Measurements from ENCODE around the gene RPLP2.

Gene RPLP2

GRCh38 chr11:823441-824291 lies 13.9 kb downstream of the RPLP2 start:
- no peaks in the 10 kb centered on the region for H3K9me3 ChIP-seq (ENCODE audit: control insufficient read depth in 5 of 5, low read length in 5 of 5)
- peaks cover 0 to 49% (median 40%) of the 10 kb centered on the region in 5 donors for H3K36me3 ChIP-seq (ENCODE audit: control insufficient read depth in 5 of 5, insufficient read depth in 5 of 5, low read length in 5 of 5)
- no peak overlapping the region for H3K9ac ChIP-seq (ENCODE audit: low read length in 5 of 5)
- H3K4me1 ChIP-seq (ENCODE audit: control insufficient read depth in 5 of 5, insufficient read depth in 5 of 5, low read length in 5 of 5): peaks cover 9 to 86% (median 75%) of the 10 kb centered on the region in 5 donors
- no peak overlapping the region for H3K27ac ChIP-seq (ENCODE audit: low read depth, low read length)
- H3K27me3 ChIP-seq (ENCODE audit: control insufficient read depth in 5 of 5, insufficient read depth in 4 of 5, low read length in 5 of 5): no peaks in the 10 kb centered on the region
- peak overlapping the region in 1 of 5 donors; percentile 24 for H3K4me3 ChIP-seq (ENCODE audit: low read depth in 1 of 5, low read length in 5 of 5)

- H3K27ac ChIP-seq (ENCODE audit: low read depth, low read length): peak overlapping the region; percentile 67
- H3K9ac ChIP-seq (ENCODE audit: low read length in 5 of 5): no peak overlapping the region
- H3K36me3 ChIP-seq (ENCODE audit: control insufficient read depth in 5 of 5, insufficient read depth in 5 of 5, low read length in 5 of 5): peaks cover 0 to 49% (median 40%) of the 10 kb centered on the region in 5 donors
- H3K27me3 ChIP-seq (ENCODE audit: control insufficient read depth in 5 of 5, insufficient read depth in 4 of 5, low read length in 5 of 5): no peaks in the 10 kb centered on the region
- H3K9me3 ChIP-seq (ENCODE audit: control insufficient read depth in 5 of 5, low read length in 5 of 5): no peaks in the 10 kb centered on the region
- H3K4me3 ChIP-seq (ENCODE audit: low read depth in 1 of 5, low read length in 5 of 5): no peak overlapping the region
- H3K4me1 ChIP-seq (ENCODE audit: control insufficient read depth in 5 of 5, insufficient read depth in 5 of 5, low read length in 5 of 5): peaks cover 12 to 89% (median 77%) of the 10 kb centered on the region in 5 donors
These were observed 14.6 kb downstream of the RPLP2 start for GRCh38 chr11:824292-824880.

- Histone ChIP-seq H3K27me3 (ENCODE audit: control insufficient read depth in 5 of 5, insufficient read depth in 4 of 5, low read length in 5 of 5) (no peaks in the 10 kb centered on the region), H3K27ac (ENCODE audit: low read depth, low read length) (peak overlapping the region; percentile 67), H3K4me1 (ENCODE audit: control insufficient read depth in 5 of 5, insufficient read depth in 5 of 5, low read length in 5 of 5) (peaks cover 12 to 94% (median 82%) of the 10 kb centered on the region in 5 donors)
These were observed 15.2 kb downstream of the RPLP2 start for GRCh38 chr11:824942-825341.

GRCh38 chr11:825366-826226 lies 15.8 kb downstream of the RPLP2 start:
- H3K4me3 ChIP-seq (ENCODE audit: low read depth in 1 of 5, low read length in 5 of 5): no peak overlapping the region
- peak overlapping the region; percentile 67 for H3K27ac ChIP-seq (ENCODE audit: low read depth, low read length)
- H3K36me3 ChIP-seq (ENCODE audit: control insufficient read depth in 5 of 5, insufficient read depth in 5 of 5, low read length in 5 of 5): peaks cover 0 to 49% (median 36%) of the 10 kb centered on the region in 5 donors
- peaks cover 12 to 96% (median 82%) of the 10 kb centered on the region in 5 donors for H3K4me1 ChIP-seq (ENCODE audit: control insufficient read depth in 5 of 5, insufficient read depth in 5 of 5, low read length in 5 of 5)
- no peaks in the 10 kb centered on the region for H3K27me3 ChIP-seq (ENCODE audit: control insufficient read depth in 5 of 5, insufficient read depth in 4 of 5, low read length in 5 of 5)
- no peaks in the 10 kb centered on the region for H3K9me3 ChIP-seq (ENCODE audit: control insufficient read depth in 5 of 5, low read length in 5 of 5)
- no peak overlapping the region for H3K9ac ChIP-seq (ENCODE audit: low read length in 5 of 5)

More at GRCh38 chr11:824942-825341, 15.2 kb downstream of the RPLP2 start:
- H3K4me3 ChIP-seq (ENCODE audit: low read depth in 1 of 5, low read length in 5 of 5): no peak overlapping the region
- H3K9ac ChIP-seq (ENCODE audit: low read length in 5 of 5): no peak overlapping the region
- no peaks in the 10 kb centered on the region for H3K9me3 ChIP-seq (ENCODE audit: control insufficient read depth in 5 of 5, low read length in 5 of 5)
- H3K36me3 ChIP-seq (ENCODE audit: control insufficient read depth in 5 of 5, insufficient read depth in 5 of 5, low read length in 5 of 5): peaks cover 0 to 49% (median 40%) of the 10 kb centered on the region in 5 donors

GRCh38 chr11:826227-826621 lies 16.5 kb downstream of the RPLP2 start:
- no peak overlapping the region for H3K9ac ChIP-seq (ENCODE audit: low read length in 5 of 5)
- H3K27me3 ChIP-seq (ENCODE audit: control insufficient read depth in 5 of 5, insufficient read depth in 4 of 5, low read length in 5 of 5): no peaks in the 10 kb centered on the region
- peaks cover 0 to 43% (median 33%) of the 10 kb centered on the region in 5 donors for H3K36me3 ChIP-seq (ENCODE audit: control insufficient read depth in 5 of 5, insufficient read depth in 5 of 5, low read length in 5 of 5)
- peaks cover 8 to 96% (median 82%) of the 10 kb centered on the region in 5 donors for H3K4me1 ChIP-seq (ENCODE audit: control insufficient read depth in 5 of 5, insufficient read depth in 5 of 5, low read length in 5 of 5)
- H3K27ac ChIP-seq (ENCODE audit: low read depth, low read length): peak overlapping the region; percentile 67
- no peaks in the 10 kb centered on the region for H3K9me3 ChIP-seq (ENCODE audit: control insufficient read depth in 5 of 5, low read length in 5 of 5)
- no peak overlapping the region for H3K4me3 ChIP-seq (ENCODE audit: low read depth in 1 of 5, low read length in 5 of 5)

- Histone ChIP-seq H3K9ac (ENCODE audit: low read length in 5 of 5) (peak overlapping the region in 3 of 5 donors; percentile 7 to 45 (median 35)), H3K36me3 (ENCODE audit: control insufficient read depth in 5 of 5, insufficient read depth in 5 of 5, low read length in 5 of 5) (peaks cover 0 to 37% (median 29%) of the 10 kb centered on the region in 5 donors), H3K27me3 (ENCODE audit: control insufficient read depth in 5 of 5, insufficient read depth in 4 of 5, low read length in 5 of 5) (no peaks in the 10 kb centered on the region), H3K4me3 (ENCODE audit: low read depth in 1 of 5, low read length in 5 of 5) (peak overlapping the region in 2 of 5 donors; percentile 55 to 59), H3K27ac (ENCODE audit: low read depth, low read length) (peak overlapping the region; percentile 67), H3K4me1 (ENCODE audit: control insufficient read depth in 5 of 5, insufficient read depth in 5 of 5, low read length in 5 of 5) (peaks cover 4 to 96% (median 82%) of the 10 kb centered on the region in 5 donors), H3K9me3 (ENCODE audit: control insufficient read depth in 5 of 5, low read length in 5 of 5) (no peaks in the 10 kb centered on the region)
These were observed 17.0 kb downstream of the RPLP2 start for GRCh38 chr11:826836-827145.

GRCh38 chr11:827146-827896 lies 17.6 kb downstream of the RPLP2 start:
- Histone ChIP-seq H3K4me1 (ENCODE audit: control insufficient read depth in 5 of 5, insufficient read depth in 5 of 5, low read length in 5 of 5) (peaks cover 3 to 96% (median 82%) of the 10 kb centered on the region in 5 donors), H3K27ac (ENCODE audit: low read depth, low read length) (peak overlapping the region; percentile 67), H3K4me3 (ENCODE audit: low read depth in 1 of 5, low read length in 5 of 5) (peak overlapping the region in 3 of 5 donors; percentile 22 to 59 (median 55)), H3K27me3 (ENCODE audit: control insufficient read depth in 5 of 5, insufficient read depth in 4 of 5, low read length in 5 of 5) (no peaks in the 10 kb centered on the region), H3K36me3 (ENCODE audit: control insufficient read depth in 5 of 5, insufficient read depth in 5 of 5, low read length in 5 of 5) (peaks cover 0 to 32% (median 27%) of the 10 kb centered on the region in 5 donors), H3K9ac (ENCODE audit: low read length in 5 of 5) (peak overlapping the region in 4 of 5 donors; percentile 7 to 45 (median 30)), H3K9me3 (ENCODE audit: control insufficient read depth in 5 of 5, low read length in 5 of 5) (no peaks in the 10 kb centered on the region)

- Histone ChIP-seq H3K4me1 (ENCODE audit: control insufficient read depth in 5 of 5, insufficient read depth in 5 of 5, low read length in 5 of 5) (peaks cover 3 to 94% (median 80%) of the 10 kb centered on the region in 5 donors), H3K9me3 (ENCODE audit: control insufficient read depth in 5 of 5, low read length in 5 of 5) (no peaks in the 10 kb centered on the region), H3K27me3 (ENCODE audit: control insufficient read depth in 5 of 5, insufficient read depth in 4 of 5, low read length in 5 of 5) (no peaks in the 10 kb centered on the region), H3K9ac (ENCODE audit: low read length in 5 of 5) (peak within 1 kb of the TSS in 4 of 5 donors; percentile 7 to 74 (median 49)), H3K36me3 (ENCODE audit: control insufficient read depth in 5 of 5, insufficient read depth in 5 of 5, low read length in 5 of 5) (peaks cover 0 to 27% (median 22%) of the 10 kb centered on the region in 5 donors), H3K4me3 (ENCODE audit: low read depth in 1 of 5, low read length in 5 of 5) (peak within 1 kb of the TSS in 3 of 5 donors; percentile 62 to 75 (median 66)), H3K27ac (ENCODE audit: low read depth, low read length) (peak within 1 kb of the TSS; percentile 67)
These were observed 18.1 kb downstream of the RPLP2 start, which contains the start of gene CRACR2B for GRCh38 chr11:827897-828192. TSS of gene CRACR2B (plus strand) at chr11:827919. CDS start at chr11:828608, 689 bp downstream.

- H3K4me1 ChIP-seq (ENCODE audit: control insufficient read depth in 5 of 5, insufficient read depth in 5 of 5, low read length in 5 of 5): peaks cover 3 to 89% (median 77%) of the 10 kb centered on the region in 5 donors
- H3K27ac ChIP-seq (ENCODE audit: low read depth, low read length): peak overlapping the region; percentile 67
- peaks cover 0 to 21% (median 17%) of the 10 kb centered on the region in 5 donors for H3K36me3 ChIP-seq (ENCODE audit: control insufficient read depth in 5 of 5, insufficient read depth in 5 of 5, low read length in 5 of 5)
- no peaks in the 10 kb centered on the region for H3K9me3 ChIP-seq (ENCODE audit: control insufficient read depth in 5 of 5, low read length in 5 of 5)
- H3K27me3 ChIP-seq (ENCODE audit: control insufficient read depth in 5 of 5, insufficient read depth in 4 of 5, low read length in 5 of 5): no peaks in the 10 kb centered on the region
- peak overlapping the region in 2 of 5 donors; percentile 53 to 74 for H3K9ac ChIP-seq (ENCODE audit: low read length in 5 of 5)
- peak overlapping the region in 3 of 5 donors; percentile 62 to 75 (median 66) for H3K4me3 ChIP-seq (ENCODE audit: low read depth in 1 of 5, low read length in 5 of 5)
These were observed 18.9 kb downstream of the RPLP2 start for GRCh38 chr11:828506-829175.

Measured in subcutaneous abdominal adipose tissue (tissue), 5 donors.